ENCODE data around the gene CCDC85C. TPM values are rescaled to one million over a fixed set of nuclear protein-coding genes. Genes with fewer than 3 reads are reported as not detected.

Gene CCDC85C
- 13.3 and 21.9 TPM in 2 replicates for total RNA-seq

DNA sequence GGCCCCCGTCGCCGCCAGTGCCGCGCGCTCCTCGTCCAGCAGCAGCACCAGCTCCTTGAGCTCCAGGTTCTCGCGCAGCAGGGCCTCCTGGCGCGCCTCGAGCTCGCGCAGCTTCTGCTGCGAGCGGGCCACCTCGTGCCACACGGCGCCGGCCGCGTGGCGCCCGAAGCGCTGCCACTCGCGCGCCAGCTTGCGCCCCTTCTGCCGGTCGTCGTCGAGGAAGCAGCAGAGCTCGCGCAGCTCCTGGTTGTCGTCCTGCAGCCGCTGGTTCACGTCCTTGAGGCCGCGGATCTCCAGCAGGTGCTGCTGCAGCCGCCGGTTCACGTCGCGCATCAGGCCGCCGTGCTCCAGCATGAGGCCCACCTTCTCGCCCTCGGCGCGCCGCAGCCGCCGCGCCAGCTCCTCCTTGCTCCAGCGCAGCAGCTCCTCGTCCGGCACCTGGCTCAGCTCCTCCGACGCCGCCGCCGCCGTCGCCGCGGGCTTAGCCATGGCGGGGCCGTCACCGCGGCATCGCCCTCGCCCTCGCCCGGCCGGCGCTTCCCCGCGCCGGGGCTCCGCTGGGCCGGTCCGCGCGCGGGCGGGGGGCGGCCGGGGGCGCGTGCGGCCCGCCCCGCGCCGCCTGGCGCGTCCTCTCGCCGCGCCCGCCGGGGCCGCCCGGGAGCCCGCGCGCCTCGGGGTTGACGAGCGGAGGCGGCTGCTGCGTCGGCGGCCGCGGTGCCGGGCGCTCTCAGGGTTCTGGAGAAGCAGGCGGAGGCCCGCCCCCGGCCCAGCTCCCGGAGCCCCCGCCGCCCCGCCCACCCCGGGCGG is at the start of gene CCDC85C:
CCDC85C (minus strand) TSS at position 737 of the 807 bp plus-strand sequence; CDS start at position 489, 248 bp downstream.

GRCh38 chr14:99644723-99645544 is 40.9 kb upstream of the CCDC85C start, which contains the start of gene HHIPL1:
Gene HHIPL1 (plus strand): TSS chr14:99645129. CDS start chr14:99645208, 79 bp downstream.

GRCh38 chr14:99480917-99481744 is 122.9 kb downstream of the CCDC85C start, which contains the start of gene CCNK:
Gene CCNK (plus strand): TSS chr14:99481409. CDS start chr14:99492678, 11,269 bp downstream.

DNA sequence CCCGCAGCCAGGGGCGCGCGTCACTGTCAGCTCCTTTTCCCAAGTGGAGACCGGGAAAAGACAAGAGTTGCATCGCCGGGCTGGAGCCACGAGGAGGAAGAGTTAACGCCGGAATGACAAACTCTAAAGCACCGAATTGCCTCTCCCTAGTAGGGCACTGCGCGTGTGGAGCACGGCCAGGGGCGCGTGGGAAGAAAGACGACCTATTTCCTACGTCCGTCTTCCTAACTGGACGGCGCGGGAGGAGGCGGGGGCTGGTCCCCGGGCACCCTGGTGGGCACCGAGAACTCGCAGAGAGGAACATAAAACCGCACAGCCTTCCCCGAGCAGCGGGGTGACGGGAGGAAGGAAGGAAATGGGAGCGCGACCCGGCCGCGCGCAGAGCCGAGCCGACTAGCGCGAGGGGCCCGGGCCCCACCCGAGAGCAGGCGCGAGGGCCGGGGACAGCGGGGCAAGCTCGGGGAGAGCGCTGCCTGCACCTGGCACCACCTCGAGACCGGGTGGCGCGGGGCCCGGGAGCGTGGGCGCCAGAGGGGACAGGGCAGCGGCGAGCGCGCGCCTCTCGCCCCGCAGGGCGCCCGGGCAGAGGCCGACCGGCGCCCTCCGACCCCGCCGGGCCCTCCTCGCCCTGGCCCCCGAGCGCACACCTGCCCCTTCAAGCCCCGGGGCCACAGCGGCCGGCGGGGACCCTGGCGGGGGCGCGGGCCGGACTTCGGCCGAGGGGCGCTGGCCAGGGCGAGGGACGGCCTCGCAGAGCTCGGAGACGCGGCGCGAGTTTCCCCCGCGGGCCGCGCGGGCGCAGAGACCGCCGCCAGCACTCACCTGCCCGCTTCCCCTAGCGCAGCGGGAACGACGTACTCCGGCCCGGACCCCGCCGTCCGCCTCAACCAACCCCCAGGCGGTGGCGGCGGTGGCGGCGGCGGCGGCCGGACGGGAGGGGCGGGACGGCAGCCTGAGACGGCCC is 123.8 kb downstream of the CCDC85C start, which contains the start of gene SETD3:
SETD3 (minus strand) TSS at position 954 of the 964 bp plus-strand sequence. CDS start 15,054 bp downstream, outside the sequence.

Other genes with a start within 250 kb of the CCDC85C start
- 42.6 and 53.8 TPM in 2 replicates for gene SETD3, start 123.3 kb downstream of the CCDC85C start, total RNA-seq
- 25.8 and 38.6 TPM in 2 replicates for gene CCNK, start 122.8 kb downstream of the CCDC85C start, total RNA-seq
- 2.0 and 4.4 TPM in 2 replicates for gene HHIPL1, start 40.9 kb upstream of the CCDC85C start, total RNA-seq
- gene CYP46A1, start 80.1 kb upstream of the CCDC85C start, total RNA-seq, result 0.09 TPM in 2 replicates
- 32.1 and 43.7 TPM in 2 replicates for gene EML1, start 189.2 kb upstream of the CCDC85C start, total RNA-seq